ENCODE measurements around the gene DCAF11. TPM values are rescaled to one million over a fixed set of nuclear protein-coding genes. Genes with fewer than 3 reads are reported as not detected.

The DCAF11 gene
- total RNA-seq, 2 donors from 2014 or later: 89.2 to 106 TPM

GRCh38 chr14:24146453-24146977 lies 31.9 kb downstream of the DCAF11 start, which contains the start of gene PSME2:
Gene PSME2 (minus strand): TSS chr14:24146610. CDS start chr14:24146581, 29 bp downstream.
- peak; percentile 97 for DNase-seq
- intact Hi-C loops (cut with DNase I): no loop called here
- H3K4me1 ChIP-seq: peaks cover 23% of the 10 kb centered on the region

GRCh38 chr14:24146978-24147760 lies 32.6 kb downstream of the DCAF11 start, which contains the start of gene RNF31:
Gene RNF31 (plus strand): TSS chr14:24147498. CDS start chr14:24147699, 201 bp downstream.
- Histone ChIP-seq H3K9me3 (no peaks in the 10 kb centered on the region), H3K9ac (ENCODE audit: low read depth in 2 of 2, low read length in 2 of 2) (peak within 1 kb of the TSS; percentile 95 to 97), H3K27ac (peak within 1 kb of the TSS; percentile 99), H3K4me1 (peaks cover 20% of the 10 kb centered on the region), H3K27me3 (no peaks in the 10 kb centered on the region), H3K4me3 (peak within 1 kb of the TSS; percentile 94), H3K36me3 (peaks cover 20% of the 10 kb centered on the region)
- intact Hi-C loops (cut with DNase I): no loop called here
- peak; percentile 99 for DNase-seq
- TF ChIP-seq, protein P1, sequence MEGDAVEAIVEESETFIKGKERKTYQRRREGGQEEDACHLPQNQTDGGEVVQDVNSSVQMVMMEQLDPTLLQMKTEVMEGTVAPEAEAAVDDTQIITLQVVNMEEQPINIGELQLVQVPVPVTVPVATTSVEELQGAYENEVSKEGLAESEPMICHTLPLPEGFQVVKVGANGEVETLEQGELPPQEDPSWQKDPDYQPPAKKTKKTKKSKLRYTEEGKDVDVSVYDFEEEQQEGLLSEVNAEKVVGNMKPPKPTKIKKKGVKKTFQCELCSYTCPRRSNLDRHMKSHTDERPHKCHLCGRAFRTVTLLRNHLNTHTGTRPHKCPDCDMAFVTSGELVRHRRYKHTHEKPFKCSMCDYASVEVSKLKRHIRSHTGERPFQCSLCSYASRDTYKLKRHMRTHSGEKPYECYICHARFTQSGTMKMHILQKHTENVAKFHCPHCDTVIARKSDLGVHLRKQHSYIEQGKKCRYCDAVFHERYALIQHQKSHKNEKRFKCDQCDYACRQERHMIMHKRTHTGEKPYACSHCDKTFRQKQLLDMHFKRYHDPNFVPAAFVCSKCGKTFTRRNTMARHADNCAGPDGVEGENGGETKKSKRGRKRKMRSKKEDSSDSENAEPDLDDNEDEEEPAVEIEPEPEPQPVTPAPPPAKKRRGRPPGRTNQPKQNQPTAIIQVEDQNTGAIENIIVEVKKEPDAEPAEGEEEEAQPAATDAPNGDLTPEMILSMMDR (IDR thresholded peaks at IDR 0.05): no peak

More at GRCh38 chr14:24146453-24146977, 31.9 kb downstream of the DCAF11 start, which contains the start of gene PSME2:
- H3K27ac ChIP-seq: peak within 1 kb of the TSS; percentile 99
- H3K4me3 ChIP-seq: peak within 1 kb of the TSS; percentile 94
- H3K27me3 ChIP-seq: no peaks in the 10 kb centered on the region
- peak within 1 kb of the TSS; percentile 95 to 97 for H3K9ac ChIP-seq (ENCODE audit: low read depth in 2 of 2, low read length in 2 of 2)
- H3K9me3 ChIP-seq: no peaks in the 10 kb centered on the region
- TF ChIP-seq, protein P1 (IDR thresholded peaks at IDR 0.05): no peak
- H3K36me3 ChIP-seq: peaks cover 14% of the 10 kb centered on the region

GRCh38 chr14:24147761-24148428 lies 33.3 kb downstream of the DCAF11 start:
- intact Hi-C loops (cut with DNase I): no loop called here
- Histone ChIP-seq H3K9ac (ENCODE audit: low read depth in 2 of 2, low read length in 2 of 2) (peak overlapping the region; percentile 91 to 95), H3K4me1 (peaks cover 17% of the 10 kb centered on the region), H3K27ac (peak overlapping the region; percentile 99), H3K9me3 (no peaks in the 10 kb centered on the region), H3K4me3 (peak overlapping the region; percentile 94), H3K36me3 (peaks cover 20% of the 10 kb centered on the region), H3K27me3 (no peaks in the 10 kb centered on the region)
- no peak for DNase-seq
- TF ChIP-seq, protein P1 (IDR thresholded peaks at IDR 0.05): no peak

DNA sequence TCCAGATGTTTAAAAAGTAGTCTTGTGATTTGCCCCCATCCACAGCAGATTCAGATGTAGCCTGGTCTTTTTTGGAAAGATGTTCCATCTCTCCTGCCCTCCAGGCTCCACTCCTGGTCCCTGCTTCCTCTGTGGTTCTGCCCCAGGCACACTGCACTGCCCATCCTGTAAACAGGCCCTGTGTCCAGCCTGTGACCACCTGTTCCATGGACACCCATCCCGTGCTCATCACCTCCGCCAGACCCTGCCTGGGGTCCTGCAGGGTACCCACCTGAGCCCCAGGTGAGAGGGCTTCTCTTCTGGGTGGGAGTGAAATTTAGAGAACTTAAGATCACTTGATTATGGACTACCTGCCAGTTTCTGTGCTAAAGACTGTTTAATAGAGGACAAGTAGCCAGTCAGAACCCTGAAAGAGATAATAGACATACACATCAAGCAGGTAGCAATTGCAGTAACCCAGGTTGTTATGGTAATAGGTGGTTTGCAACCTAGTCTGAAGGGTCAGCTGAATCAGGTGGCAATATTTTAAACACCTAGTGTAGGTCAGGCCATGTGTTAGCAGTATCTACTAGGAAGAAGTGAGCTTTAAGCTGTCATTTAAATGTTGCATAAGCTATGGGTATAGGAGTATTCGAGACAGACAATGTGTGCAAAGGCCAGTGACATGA lies 34.9 kb downstream of the DCAF11 start:
- TF ChIP-seq, protein P1 (IDR thresholded peaks at IDR 0.05): no peak
- Histone ChIP-seq H3K9ac (ENCODE audit: low read depth in 2 of 2, low read length in 2 of 2) (no peak overlapping the region), H3K27me3 (no peaks in the 10 kb centered on the region), H3K36me3 (peaks cover 20% of the 10 kb centered on the region), H3K4me1 (peaks cover 17% of the 10 kb centered on the region), H3K4me3 (no peak overlapping the region), H3K27ac (no peak overlapping the region), H3K9me3 (no peaks in the 10 kb centered on the region)
- DNase-seq: no peak
- intact Hi-C loops (cut with DNase I): no loop called here

- no peaks in the 10 kb centered on the region for H3K9me3 ChIP-seq
- H3K27me3 ChIP-seq: no peaks in the 10 kb centered on the region
- peaks cover 21% of the 10 kb centered on the region for H3K36me3 ChIP-seq
- H3K4me3 ChIP-seq: no peak overlapping the region
- TF ChIP-seq, protein P1 (IDR thresholded peaks at IDR 0.05): no peak
- no peak overlapping the region for H3K9ac ChIP-seq (ENCODE audit: low read depth in 2 of 2, low read length in 2 of 2)
- H3K4me1 ChIP-seq: peaks cover 17% of the 10 kb centered on the region
- intact Hi-C loops (cut with DNase I): no loop called here
- no peak overlapping the region for H3K27ac ChIP-seq
- no peak for DNase-seq
Observed at GRCh38 chr14:24150061-24150460, 35.5 kb downstream of the DCAF11 start.
